Activated CD8-positive, alpha-beta memory T cell treated with anti-CD3 and anti-CD28 coated beads, Interleukin-2, amount 50 U/mL, for 24 hours (primary cell): Measurements from ENCODE around the gene XPNPEP1.

Experiments used
- DNase-seq: peaks from one replicate; pipeline ENCODE4 v3.0.0-alpha.2; 2020; ENCODE audit errors: extremely low read depth

XPNPEP1 gene

GRCh38 chr10:109863775-109864174, 59.5 kb downstream of the XPNPEP1 start:
- DNase-seq: no peak

- no peak for DNase-seq
Observed at GRCh38 chr10:109862738-109863137, 60.6 kb downstream of the XPNPEP1 start.

GRCh38 chr10:109862041-109862440, 61.3 kb downstream of the XPNPEP1 start:
- DNase-seq: no peak

- no peak for DNase-seq
Observed at GRCh38 chr10:109861081-109861480, 62.2 kb downstream of the XPNPEP1 start.

- no peak for DNase-seq
Observed at GRCh38 chr10:109859221-109859620, 64.1 kb downstream of the XPNPEP1 start.

- no peak for DNase-seq
Observed at GRCh38 chr10:109855746-109856145, 67.6 kb downstream of the XPNPEP1 start.

GRCh38 chr10:109853921-109854320, 69.4 kb downstream of the XPNPEP1 start:
- DNase-seq: no peak

- DNase-seq: peak; percentile 33
Observed at GRCh38 chr10:109852475-109853037, 70.8 kb downstream of the XPNPEP1 start.

GRCh38 chr10:109851616-109852474, 71.5 kb downstream of the XPNPEP1 start:
- no peak for DNase-seq

- no peak for DNase-seq
Observed at GRCh38 chr10:109846832-109847231, 76.5 kb downstream of the XPNPEP1 start.

GRCh38 chr10:109845308-109845707, 78.0 kb downstream of the XPNPEP1 start:
- DNase-seq: no peak

GRCh38 chr10:109838592-109839244, 84.6 kb downstream of the XPNPEP1 start:
- no peak for DNase-seq

GRCh38 chr10:109837384-109837783, 85.9 kb downstream of the XPNPEP1 start:
- DNase-seq: no peak

- no peak for DNase-seq
Observed at GRCh38 chr10:109835257-109835656, 88.1 kb downstream of the XPNPEP1 start.

- DNase-seq: no peak
Observed at GRCh38 chr10:109831846-109832245, 91.5 kb downstream of the XPNPEP1 start.

GRCh38 chr10:109824206-109824605, 99.1 kb downstream of the XPNPEP1 start:
- DNase-seq: no peak

- no peak for DNase-seq
Observed at GRCh38 chr10:109823196-109823595, 100.1 kb downstream of the XPNPEP1 start.

GRCh38 chr10:109821672-109822071, 101.6 kb downstream of the XPNPEP1 start:
- no peak for DNase-seq

GRCh38 chr10:109820620-109821405, 102.5 kb downstream of the XPNPEP1 start:
- DNase-seq: no peak

- DNase-seq: no peak
Observed at GRCh38 chr10:109819807-109820206, 103.5 kb downstream of the XPNPEP1 start.
